Fibroblast of lung (primary cell): ENCODE measurements around the gene NPFFR1. TPM values are rescaled to one million over a fixed set of nuclear protein-coding genes. Genes with fewer than 3 reads are reported as not detected.

Source experiments
- DNase-seq, 2 donors: peaks; one replicate each; pipeline versions ENCODE4 v3.0.0 to v3.0.0-alpha.2; 2010; ENCODE audit warnings: low read depth in 2 of 2
- H2AFZ ChIP-seq: 2 replicates; pipeline ENCODE4 v1.5.1; 2012; ENCODE audit warnings: low read length, control low read depth, inconsistent platforms
- H3K27ac ChIP-seq: 2 replicates; pipeline ENCODE4 v1.5.1; 2011; ENCODE audit warnings: low read length, control low read depth; ENCODE audit not compliant: insufficient read depth
- H3K27me3 ChIP-seq: 2 replicates; pipeline ENCODE4 v1.5.1; 2011; ENCODE audit warnings: mild to moderate bottlenecking, low read length; ENCODE audit not compliant: control insufficient read depth, insufficient read depth
- H3K36me3 ChIP-seq: 2 replicates; pipeline ENCODE4 v1.5.1; 2011; ENCODE audit warnings: low read length; ENCODE audit not compliant: control insufficient read depth, insufficient read depth
- H3K4me1 ChIP-seq: 2 replicates; pipeline ENCODE4 v1.5.1; 2011; ENCODE audit warnings: low read length; ENCODE audit not compliant: control insufficient read depth, insufficient read depth; ENCODE audit errors: extremely low read depth
- H3K4me2 ChIP-seq: 2 replicates; pipeline ENCODE4 v1.5.1; 2011; ENCODE audit warnings: low read length, control low read depth; ENCODE audit not compliant: insufficient read depth; ENCODE audit errors: extremely low read depth
- H3K4me3 ChIP-seq, 4 experiments: fragments of 200-600 bp in 1 of 4; sonication (generic) in 1 of 4; replicated peaks in 1 of 4; 2 replicates each; pipeline ENCODE4 v1.5.1; 2011 to 2016; ENCODE audit warnings: low read length in 4 of 4, low read depth in 3 of 4, mild to moderate bottlenecking in 3 of 4, control low read depth in 2 of 4, inconsistent platforms in 1 of 4, mixed read lengths in 1 of 4; ENCODE audit not compliant: insufficient read depth in 1 of 4; ENCODE audit errors: control extremely low read depth in 1 of 4
- H3K79me2 ChIP-seq: 2 replicates; pipeline ENCODE4 v1.5.1; 2012; ENCODE audit warnings: mild to moderate bottlenecking, low read length, inconsistent platforms; ENCODE audit not compliant: control insufficient read depth, insufficient read depth
- H3K9ac ChIP-seq: 2 replicates; pipeline ENCODE4 v1.5.1; 2011; ENCODE audit warnings: mild to moderate bottlenecking, low read length, control low read depth; ENCODE audit not compliant: insufficient read depth
- H3K9me3 ChIP-seq: 2 replicates; pipeline ENCODE4 v1.5.1; 2012; ENCODE audit warnings: low read depth, low read length; ENCODE audit not compliant: control insufficient read depth, insufficient read depth
- H4K20me1 ChIP-seq: 2 replicates; pipeline ENCODE4 v1.5.1; 2011; ENCODE audit warnings: low read length; ENCODE audit not compliant: control insufficient read depth, insufficient read depth; ENCODE audit errors: extremely low read depth
- EZH2 ChIP-seq: IDR thresholded peaks from 2 replicates; pipeline ENCODE4 v1.5.1; 2012; ENCODE audit warnings: low read length, control low read depth, mild to moderate bottlenecking; ENCODE audit errors: missing control alignments
- polyA plus RNA-seq, 2 donors: library from polyadenylated mRNA; depleted of rRNA in 1 of 2; stranded (reverse) in 1 of 2; unstranded in 1 of 2; fragments of >200 nt; gene quantifications; 2 replicates each; pipeline ENCODE4 v1.2.1, GENCODE V29; 2011 to 2012; ENCODE audit warnings: missing spikeins in 1 of 2
- total RNA-seq: library from RNA; depleted of rRNA; stranded (reverse); fragments of >200 nt; gene quantifications from 2 replicates; pipeline ENCODE4 v1.2.1, GENCODE V29; 2014
- TF ChIP-seq, protein P1 (sequence below), 2 donors: IDR thresholded peaks in 1 of 2; conservative IDR thresholded peaks in 1 of 2; 1 replicate in 1 of 2; 2 replicates in 1 of 2; pipeline ENCODE4 v1.5.1; 2011 to 2012; ENCODE audit warnings: low read length in 2 of 2, control low read depth in 1 of 2, inconsistent platforms in 1 of 2, low read depth in 1 of 2, mild to moderate bottlenecking in 1 of 2

Gene NPFFR1
- total and polyA plus RNA-seq, 2 donors (not counting 1 experiment from before 2014, with no cell fraction given), result not detected

DNA sequence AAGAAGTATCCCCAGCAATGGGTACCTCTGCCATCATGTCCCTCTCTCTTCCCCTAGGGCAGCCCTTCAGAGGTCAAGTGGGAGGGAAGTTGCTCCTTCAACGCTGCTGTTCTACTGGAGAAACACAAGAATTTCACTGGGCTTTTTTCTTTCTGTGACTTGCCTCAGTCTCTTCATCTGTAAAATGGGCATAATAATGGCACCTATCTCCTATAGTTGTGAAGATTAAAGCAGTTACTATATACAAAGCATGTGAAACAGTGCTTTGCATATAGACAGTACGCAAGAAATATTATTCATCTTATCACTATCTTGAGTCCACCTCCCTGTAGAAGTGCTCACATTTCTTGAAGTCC is 1.6 kb upstream of the NPFFR1 start:
- H3K27ac ChIP-seq, result no peak overlapping the region
- no peak overlapping the region for H3K9ac ChIP-seq
- no peak for TF ChIP-seq EZH2
- TF ChIP-seq, protein P1, sequence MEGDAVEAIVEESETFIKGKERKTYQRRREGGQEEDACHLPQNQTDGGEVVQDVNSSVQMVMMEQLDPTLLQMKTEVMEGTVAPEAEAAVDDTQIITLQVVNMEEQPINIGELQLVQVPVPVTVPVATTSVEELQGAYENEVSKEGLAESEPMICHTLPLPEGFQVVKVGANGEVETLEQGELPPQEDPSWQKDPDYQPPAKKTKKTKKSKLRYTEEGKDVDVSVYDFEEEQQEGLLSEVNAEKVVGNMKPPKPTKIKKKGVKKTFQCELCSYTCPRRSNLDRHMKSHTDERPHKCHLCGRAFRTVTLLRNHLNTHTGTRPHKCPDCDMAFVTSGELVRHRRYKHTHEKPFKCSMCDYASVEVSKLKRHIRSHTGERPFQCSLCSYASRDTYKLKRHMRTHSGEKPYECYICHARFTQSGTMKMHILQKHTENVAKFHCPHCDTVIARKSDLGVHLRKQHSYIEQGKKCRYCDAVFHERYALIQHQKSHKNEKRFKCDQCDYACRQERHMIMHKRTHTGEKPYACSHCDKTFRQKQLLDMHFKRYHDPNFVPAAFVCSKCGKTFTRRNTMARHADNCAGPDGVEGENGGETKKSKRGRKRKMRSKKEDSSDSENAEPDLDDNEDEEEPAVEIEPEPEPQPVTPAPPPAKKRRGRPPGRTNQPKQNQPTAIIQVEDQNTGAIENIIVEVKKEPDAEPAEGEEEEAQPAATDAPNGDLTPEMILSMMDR (conservative IDR thresholded peaks at IDR 0.05 in 1 of 2, IDR thresholded peaks at IDR 0.05 in 1 of 2; ENCODE audit: low read depth in 1 of 2, low read length in 2 of 2), result no peak
- H3K79me2 ChIP-seq, result no peaks in the 10 kb centered on the region
- H3K4me2 ChIP-seq, result no peak overlapping the region
- no peak overlapping the region for H3K4me3 ChIP-seq
- H3K4me1 ChIP-seq, result no peaks in the 10 kb centered on the region
- DNase-seq, result no peak
- H3K36me3 ChIP-seq, result no peaks in the 10 kb centered on the region
- H3K27me3 ChIP-seq, result peaks cover 44% of the 10 kb centered on the region
- H2AFZ ChIP-seq, result no peak overlapping the region
- H3K9me3 ChIP-seq, result no peaks in the 10 kb centered on the region
- no peaks in the 10 kb centered on the region for H4K20me1 ChIP-seq

DNA sequence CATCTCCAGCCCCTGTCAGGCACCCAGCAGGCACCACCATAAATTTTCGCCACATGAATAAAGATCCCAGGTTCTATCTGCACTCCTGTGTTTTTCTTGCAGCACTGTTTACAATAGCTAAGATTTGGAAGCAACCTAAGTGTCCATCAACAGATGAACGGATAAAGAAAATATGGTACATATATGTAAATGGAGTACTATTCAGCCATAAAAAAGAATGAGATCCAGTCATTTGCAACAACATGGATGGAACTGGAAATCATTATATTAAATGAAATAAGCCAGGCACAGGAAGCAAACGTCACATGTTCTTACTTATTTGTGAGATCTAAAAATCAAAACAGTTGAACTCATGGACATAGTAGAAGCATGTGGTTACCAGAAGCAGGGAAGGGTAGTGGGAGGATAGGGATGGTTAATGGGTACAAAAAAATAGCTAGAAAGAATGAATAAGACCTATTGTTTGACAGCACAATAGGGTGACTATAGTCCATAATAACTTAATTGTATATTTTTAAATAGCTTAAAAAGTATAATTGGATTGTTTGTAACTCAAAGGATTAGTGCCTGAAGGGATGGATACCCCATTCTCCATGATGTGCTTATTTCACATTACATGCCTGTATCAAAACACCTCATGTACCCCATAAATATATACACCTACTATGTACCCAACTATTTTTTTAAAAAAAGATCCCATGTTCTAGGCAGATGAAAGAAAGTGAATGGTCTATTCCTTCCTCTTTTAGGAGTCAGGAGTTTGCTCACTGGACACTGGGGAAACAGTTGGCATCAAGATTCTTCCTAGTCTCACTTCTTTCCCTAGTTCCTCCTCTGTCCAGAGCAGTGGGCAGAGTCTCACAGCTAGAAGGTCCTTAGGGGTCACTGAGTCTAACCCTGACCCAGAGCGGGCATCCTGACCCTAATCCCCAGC is 1.0 kb upstream of the NPFFR1 start:
- Histone ChIP-seq H2AFZ (no peak overlapping the region), H3K79me2 (no peaks in the 10 kb centered on the region), H3K4me3 (no peak overlapping the region), H3K27me3 (peaks cover 44% of the 10 kb centered on the region), H3K36me3 (no peaks in the 10 kb centered on the region), H4K20me1 (no peaks in the 10 kb centered on the region), H3K9ac (no peak overlapping the region), H3K4me1 (no peaks in the 10 kb centered on the region), H3K4me2 (no peak overlapping the region), H3K27ac (no peak overlapping the region), H3K9me3 (no peaks in the 10 kb centered on the region)
- TF ChIP-seq, protein P1 (conservative IDR thresholded peaks at IDR 0.05 in 1 of 2, IDR thresholded peaks at IDR 0.05 in 1 of 2; ENCODE audit: low read depth in 1 of 2, low read length in 2 of 2), result no peak
- no peak for TF ChIP-seq EZH2
- no peak for DNase-seq

DNA sequence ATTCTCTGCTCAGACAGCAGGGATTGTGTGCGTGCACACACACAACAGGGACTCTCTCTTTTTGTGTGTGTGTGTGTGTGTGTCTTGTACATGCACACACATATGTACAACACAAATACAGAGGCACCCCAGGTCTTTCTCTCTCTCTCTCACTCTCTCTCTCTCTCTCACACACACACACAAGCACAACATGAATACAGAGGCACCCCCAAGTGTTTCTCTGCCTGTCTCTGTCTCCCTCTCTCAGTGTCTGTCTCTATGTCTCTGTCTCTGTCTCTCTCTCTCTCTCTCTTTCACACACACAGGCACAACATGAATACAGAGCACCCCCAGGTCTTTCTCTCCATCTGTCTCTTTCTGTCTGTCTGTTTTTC is 746 bp downstream of the NPFFR1 start:
- DNase-seq, result no peak
- H3K4me1 ChIP-seq, result no peaks in the 10 kb centered on the region
- TF ChIP-seq, protein P1 (conservative IDR thresholded peaks at IDR 0.05 in 1 of 2, IDR thresholded peaks at IDR 0.05 in 1 of 2; ENCODE audit: low read depth in 1 of 2, low read length in 2 of 2), result no peak
- TF ChIP-seq EZH2, result no peak
- H2AFZ ChIP-seq, result no peak overlapping the region
- H4K20me1 ChIP-seq, result no peaks in the 10 kb centered on the region
- H3K9ac ChIP-seq, result no peak overlapping the region
- no peaks in the 10 kb centered on the region for H3K9me3 ChIP-seq
- H3K27ac ChIP-seq, result no peak overlapping the region
- no peaks in the 10 kb centered on the region for H3K36me3 ChIP-seq
- no peaks in the 10 kb centered on the region for H3K79me2 ChIP-seq
- H3K4me2 ChIP-seq, result no peak overlapping the region
- peaks cover 44% of the 10 kb centered on the region for H3K27me3 ChIP-seq
- H3K4me3 ChIP-seq, result no peak overlapping the region
